ENCODE results near the gene XRRA1.
"Not testable (repeated sequence)": the region's sequence is repeated elsewhere in the genome, so short reads cannot be mapped to it uniquely, and the experiment has no call there.

The XRRA1 gene

DNA sequence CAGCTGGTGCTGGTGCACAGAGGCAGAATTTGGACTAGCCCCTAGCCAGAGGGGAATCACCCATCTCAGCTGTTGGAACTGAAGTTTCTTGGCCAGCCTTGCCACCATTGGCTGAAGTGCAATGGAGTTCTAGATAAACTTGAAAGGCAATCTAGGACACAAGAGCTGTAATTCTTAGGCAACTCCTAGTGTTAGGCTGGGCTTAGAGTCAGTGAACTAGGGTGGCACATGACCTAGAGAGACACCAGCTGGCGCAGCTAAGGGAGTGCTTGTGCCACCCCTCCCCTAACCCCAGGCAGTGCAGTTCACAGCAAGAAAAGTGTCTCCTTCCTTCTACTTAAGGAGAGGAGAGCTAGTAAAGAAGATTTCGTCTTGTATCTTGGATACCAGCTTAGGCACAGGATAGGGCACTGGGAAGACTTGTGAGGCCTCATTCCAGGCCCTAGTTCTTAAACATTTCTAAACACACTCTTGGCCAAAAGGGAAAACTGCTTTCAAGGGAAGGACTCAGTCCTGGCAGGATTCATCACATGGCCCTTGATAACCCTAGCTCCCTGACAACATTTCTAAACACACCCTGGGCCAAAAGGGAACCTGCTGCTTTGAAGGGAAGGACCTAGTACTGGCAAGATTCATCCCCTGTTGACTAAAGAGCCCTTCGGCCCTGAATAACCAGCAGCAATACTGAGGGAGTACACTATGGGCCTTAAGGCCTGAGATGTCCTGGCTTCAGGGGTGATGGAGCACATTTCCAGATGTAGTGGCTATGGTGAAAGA, 53.4 kb downstream of the XRRA1 start:
- DNase-seq: no peak

DNA sequence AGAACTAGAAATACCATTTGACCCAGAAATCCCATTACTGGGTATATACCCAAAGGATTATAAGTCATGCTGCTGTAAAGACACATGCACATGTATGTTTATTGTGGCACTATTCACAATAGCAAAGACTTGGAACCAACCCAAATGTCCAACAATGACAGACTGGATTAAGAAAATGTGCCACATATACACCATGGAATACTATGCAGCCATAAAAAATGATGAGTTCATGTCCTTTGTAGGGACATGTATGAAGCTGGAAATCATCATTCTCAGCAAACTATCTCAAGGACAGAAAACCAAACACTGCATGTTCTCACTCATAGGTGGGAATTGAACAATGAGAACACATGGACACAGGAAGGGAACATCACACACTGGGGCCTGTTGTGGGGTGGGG, 55.9 kb downstream of the XRRA1 start:
- DNase-seq: not testable (repeated sequence)

DNA sequence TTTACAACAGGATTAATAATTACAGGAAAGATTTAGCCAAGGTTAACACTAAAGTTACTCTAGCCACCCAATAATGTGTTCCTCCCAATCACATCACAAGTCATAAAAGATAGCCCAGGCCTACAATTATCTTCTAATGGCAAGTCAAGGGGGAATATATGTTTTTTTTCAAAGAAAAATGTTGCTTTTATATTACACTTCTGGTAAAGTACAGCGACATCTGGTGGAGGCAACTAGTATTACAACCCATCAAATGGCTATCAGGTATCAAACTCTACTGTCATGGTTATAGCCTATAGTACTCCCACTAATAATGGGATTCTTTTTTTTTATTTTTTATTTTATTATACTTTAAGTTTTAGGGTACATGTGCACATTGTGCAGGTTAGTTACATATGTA, 71.8 kb downstream of the XRRA1 start:
- DNase-seq: peak; percentile 79

DNA sequence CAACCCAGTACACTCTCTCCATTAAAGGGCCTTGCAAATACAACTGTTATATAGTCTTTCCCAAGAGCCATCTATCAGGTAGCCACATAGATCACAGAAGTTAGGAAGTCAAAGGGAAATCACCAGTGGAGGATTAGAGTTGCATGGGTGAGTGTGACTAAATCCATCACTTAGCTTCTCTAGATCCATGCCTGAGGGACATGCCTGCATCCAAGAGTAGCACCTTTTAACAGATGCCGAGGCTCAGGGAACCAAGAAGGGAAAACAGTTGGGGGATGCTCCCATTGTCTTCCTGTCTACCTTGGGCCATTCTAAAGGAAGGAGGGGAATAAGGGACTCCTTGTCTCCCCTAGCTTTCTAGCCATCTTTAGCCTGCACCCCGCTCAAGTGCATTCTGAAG, 77.9 kb downstream of the XRRA1 start:
- DNase-seq: peak; percentile 46

DNA sequence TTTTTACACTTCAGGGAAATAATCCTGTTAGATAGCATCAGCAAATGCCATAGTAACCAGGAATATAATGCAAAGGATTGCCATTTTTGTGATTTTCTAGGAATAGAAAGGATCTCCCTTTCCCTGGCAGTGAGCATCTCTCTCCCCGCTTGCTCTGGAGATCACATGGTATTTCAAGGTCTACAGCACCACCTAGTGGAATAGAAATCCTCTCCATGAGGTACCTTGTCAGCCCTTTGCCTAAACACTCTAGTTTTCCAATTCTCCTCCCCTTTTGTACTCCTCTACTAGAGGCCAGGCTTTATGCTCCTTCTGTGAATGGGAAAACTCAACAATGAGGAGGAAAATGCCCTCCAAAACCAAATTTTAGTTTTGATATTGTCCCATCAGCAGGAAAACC, 78.4 kb downstream of the XRRA1 start:
- peak; percentile 89 for DNase-seq

DNA sequence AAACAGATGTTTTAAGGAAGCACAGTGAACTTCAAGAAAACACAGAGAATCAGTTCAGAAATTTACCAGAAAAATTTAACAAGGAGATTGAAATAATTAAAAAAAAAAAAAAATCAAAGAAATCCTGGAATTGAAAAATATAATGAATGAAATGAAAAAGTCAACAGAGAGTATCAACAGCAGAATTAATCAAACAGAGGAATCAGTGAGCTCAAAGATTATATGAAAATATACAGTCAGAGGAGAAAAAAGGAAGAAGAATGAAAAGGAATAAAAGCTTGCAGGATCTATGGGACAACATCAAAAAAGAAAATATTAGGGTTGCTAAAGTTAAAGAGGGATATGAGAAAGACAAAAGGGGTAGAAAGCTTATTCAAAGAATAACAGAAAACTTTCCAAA, 82.3 kb downstream of the XRRA1 start:
- DNase-seq: no peak

DNA sequence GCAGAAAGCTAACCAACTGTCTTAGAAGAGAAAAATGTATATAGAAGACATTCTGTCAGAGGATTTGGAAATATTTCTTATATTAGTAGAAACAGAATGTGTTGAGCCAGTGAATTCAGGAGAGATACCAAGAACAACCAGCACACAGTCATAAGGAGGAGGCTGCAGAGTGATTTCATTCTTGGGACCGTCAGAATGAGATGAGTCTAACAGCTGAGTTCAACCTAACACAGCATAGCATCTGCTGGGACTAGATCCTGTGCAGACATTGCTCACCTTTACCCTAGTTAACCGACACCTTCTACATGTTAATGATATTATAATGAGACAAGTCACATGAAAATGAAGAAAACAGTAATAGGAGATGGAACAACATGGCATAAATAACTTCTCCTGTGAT, 85.5 kb downstream of the XRRA1 start:
- no peak for DNase-seq

DNA sequence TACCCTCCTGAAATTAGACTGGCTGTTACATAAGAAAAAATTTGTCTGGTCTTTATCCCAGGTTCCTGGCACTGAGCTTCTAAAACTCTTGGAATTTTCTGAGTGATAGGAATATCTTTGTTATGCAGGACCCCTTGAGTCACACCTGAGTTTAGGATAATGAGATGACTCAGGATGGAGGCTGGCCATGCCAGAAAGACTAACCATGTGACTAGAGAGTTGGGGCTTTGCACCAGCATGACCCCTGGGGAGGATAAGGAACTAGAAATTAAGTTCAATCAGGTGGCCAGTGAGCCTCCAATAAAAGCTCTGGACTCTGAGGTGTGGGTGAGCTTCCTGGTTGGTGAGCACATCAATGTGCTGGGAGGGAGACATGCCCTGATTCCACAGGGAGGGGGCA, 88.1 kb downstream of the XRRA1 start:
- DNase-seq: no peak

DNA sequence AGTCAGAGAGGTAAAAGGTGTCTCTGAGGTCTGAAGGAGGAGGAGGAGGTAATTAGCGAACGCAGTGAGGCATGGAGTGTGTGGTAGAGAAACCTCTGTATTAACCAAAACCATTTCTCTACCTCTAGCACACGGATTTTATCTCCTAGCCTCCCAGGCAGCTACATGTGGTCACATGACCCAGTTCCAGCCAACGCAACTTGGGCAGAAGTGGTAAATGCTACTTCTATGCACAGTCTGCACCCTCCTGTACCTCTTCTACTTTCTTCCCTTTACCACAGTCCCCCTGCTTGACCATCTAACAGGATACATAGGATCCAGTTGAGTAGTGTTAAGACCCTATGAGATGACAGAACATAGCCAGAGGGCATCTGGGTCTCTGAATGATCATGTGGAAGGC, 95.7 kb downstream of the XRRA1 start:
- no peak for DNase-seq

DNA sequence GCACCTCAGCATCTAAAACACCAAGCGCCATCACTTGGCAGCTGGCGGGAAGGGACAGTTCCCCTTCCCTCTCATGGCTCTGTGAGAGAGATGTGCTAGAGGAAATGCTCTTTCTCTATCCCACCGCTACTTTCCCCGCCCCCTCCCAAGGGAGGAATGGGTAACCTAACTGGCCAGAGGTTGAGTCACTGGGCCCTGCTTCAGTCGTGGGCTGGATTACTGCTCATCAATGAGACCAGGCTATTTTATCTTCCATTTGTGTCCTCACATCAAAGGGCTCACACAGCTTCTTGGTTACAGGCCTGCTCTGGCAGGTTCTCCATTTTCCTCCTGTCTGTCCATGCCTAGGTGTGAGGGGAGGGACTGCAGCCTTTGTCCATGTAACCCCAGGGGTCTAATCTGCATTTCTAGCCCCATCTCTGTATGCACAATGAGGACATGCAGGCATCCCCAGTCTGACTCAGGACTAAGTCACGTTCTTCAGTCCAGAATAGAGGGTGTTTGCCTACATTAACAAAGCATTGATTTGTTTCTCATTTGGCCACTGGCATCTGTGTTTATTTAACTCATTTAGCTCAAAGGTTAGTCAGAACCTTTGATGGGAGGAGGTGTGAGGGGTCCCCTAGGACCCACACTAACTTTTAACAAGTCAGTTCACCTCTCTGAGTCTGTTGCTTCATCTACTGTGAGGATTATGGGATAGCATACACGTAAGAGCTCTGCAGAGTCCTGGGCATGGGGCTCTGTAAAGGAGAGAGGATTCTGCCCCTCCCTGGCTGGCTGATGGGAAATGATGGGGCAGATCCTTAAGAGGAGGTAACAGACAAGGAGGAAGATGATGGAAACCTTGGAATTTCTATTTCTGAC, 99.1 kb downstream of the XRRA1 start:
- no peak for DNase-seq

DNA sequence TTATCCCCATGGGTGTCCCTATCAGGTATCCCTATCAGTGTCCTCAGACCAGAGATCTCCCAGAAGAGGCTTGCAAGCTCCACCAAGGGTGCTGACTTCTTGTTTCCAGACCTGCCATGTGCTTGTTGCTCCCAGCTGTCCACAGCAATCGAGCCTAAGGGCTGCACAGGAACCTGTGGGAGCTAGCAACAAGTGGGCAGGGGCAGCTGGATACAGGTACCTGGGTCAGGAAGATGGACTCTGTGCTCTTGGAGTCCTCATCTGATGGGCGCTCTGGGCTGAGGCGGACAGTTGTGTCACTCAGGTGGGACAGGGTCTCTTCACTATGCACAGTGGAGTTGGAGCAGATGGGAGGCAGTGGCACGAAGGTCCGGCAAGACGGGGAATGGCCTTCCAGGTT, 101.0 kb downstream of the XRRA1 start:
- no peak for DNase-seq

DNA sequence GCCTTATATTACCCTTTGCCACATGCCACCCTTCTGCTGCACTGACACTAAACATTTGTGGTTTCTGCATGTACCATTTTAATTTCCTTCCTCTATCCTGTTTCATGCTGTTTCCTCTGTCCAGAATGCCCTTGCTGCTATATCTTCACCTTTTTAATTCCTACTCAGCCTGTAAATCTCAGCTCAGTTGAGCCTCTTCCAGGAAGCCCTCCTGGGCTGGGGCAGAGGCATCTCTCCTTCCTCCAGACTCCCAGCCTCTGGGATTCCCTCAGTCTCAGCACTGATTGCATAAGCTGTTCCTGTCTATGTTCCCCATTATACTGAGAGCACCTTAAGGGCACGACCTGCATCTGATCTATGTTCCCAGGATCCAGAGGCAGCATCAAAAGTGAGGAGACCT, 101.5 kb downstream of the XRRA1 start:
- DNase-seq: no peak

DNA sequence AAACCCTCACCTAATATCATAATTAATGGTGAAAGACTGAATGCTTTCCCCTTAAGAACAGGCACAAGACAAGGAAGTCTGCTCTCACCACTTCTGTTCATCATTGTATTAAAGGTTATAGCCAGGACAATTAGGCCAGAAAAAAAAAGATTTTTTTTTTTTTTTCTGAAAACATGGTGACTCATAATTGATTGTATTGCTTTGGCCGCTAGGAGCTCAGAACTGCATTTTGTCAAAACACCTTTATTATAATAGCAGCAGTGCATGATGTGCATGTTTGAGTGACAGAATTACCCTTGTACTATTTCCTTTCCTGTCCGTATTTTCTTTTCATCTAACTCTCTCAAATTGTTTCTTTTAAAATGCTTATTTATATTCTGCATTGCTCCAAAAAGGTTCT, 102.1 kb downstream of the XRRA1 start:
- peak; percentile 65 for DNase-seq

DNA sequence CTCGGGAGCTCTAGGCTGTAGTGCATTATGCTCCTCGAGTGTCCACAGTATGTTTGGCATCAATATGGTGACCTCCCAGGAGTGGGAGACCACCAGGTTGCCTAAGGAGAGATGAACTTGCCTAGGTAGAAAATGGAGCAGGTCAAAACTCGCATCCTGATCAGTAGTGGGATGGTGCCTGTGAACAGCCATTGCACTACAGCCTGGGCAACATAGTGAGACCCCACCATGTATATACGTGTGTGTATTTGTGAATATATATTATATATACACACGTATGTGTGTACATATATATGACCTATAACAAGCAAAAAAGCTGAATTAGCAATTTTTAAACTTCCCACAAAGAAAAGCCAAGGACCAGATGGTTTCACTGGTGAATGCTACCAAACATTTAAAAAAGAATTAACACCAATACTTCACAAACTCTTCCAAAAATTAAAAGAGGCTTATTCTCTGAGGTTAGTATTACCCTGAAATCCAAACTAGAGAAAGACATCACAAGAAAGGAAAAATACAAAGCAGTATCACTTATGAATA, 102.8 kb downstream of the XRRA1 start:
- no peak for DNase-seq

DNA sequence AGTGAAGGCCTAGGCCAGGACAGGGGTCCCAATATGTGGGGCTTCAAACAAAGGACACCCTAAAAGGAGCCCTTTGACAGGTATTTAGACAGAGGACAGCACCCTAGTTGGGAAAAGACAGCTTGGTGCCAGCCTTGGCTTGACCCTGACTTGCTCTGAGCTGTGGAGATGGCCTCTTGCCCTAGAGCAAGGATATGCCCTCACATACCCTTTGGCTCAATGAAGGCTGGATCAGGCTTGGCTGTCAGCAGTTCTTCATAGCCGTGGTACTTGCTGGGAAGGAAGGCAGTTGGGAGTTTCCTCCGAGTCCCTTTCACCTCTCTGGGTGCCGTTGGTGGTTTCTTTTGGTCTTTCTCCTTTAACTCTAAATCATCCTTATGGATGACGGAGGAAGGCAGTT, 104.0 kb downstream of the XRRA1 start:
- no peak for DNase-seq

DNA sequence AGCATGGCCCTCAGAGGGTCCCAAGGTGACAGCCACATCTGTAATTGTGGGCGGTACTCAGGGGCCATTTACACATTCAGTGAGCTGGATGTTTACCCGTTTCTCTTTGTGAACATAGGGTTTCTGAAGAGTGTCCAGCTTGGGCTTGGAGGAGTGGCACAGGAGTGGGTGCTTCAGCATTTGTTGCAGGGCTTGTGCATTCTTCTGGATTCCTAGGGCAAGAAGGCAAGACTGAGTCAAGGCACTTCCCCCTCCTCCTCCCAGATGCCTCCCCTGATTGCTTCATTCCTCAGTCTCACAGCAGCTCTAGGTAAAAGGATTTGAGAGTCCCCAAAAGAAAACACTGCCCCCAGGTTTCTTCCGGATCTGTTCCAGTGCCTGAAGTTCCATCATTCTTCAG, 104.8 kb downstream of the XRRA1 start:
- no peak for DNase-seq

DNA sequence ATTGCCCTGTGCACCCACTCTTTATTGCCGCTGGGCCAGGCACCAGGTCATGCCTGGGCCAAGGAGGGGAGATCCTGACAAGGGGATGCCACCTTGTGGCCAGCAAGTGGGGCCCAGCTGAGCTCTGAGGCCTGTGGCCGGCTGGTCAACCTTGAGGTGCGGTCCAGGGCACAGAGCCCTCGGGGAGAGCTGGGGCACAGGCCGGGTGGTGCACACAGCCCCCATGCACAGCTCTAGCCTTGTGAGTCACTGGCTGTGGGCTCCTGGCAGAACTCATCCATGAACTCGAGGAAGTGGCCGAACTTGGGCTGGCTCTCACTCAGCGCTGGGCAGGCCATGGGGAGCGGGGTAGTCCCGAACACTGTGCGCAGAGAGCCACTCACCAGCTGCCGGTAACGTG, 105.9 kb downstream of the XRRA1 start:
- no peak for DNase-seq

DNA sequence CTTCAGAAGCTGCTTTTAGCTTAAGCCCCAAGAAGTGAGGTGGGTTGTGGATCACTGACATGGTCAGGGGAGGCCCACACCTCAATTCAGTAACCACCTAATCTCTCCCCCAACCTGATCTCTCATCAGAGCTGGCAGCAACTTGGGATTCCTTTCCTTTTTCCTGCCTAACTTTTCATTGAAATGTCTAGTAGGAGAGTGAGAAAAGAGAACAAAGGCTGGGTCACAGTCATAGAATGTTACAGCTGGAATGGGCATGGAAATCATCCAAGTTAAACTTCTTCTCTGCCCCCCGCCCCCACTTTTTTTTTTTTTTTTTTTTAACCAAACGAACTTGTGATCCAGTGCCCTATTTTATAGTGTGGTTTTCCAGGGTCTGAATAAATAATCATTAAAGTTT, 108.4 kb downstream of the XRRA1 start:
- no peak for DNase-seq

DNA sequence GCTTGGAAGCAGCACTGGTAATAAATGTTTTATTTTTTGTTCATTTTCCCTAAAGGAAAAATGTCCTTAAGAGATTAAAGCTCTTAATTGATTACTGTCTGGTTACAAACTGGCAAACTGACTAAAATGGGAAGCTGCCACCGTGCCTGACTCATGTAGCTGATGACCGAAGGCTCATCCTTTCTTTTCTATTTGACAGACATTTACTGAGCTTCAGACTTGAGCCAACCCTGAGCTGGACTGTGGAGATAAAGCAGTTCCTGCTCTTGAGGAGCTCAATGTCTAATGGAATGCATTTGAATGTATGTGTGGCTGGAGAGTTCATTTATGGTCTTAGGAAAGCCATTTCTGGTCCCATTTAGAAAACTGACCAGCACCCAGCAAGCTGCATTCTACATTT, 108.9 kb downstream of the XRRA1 start:
- DNase-seq: no peak

DNA sequence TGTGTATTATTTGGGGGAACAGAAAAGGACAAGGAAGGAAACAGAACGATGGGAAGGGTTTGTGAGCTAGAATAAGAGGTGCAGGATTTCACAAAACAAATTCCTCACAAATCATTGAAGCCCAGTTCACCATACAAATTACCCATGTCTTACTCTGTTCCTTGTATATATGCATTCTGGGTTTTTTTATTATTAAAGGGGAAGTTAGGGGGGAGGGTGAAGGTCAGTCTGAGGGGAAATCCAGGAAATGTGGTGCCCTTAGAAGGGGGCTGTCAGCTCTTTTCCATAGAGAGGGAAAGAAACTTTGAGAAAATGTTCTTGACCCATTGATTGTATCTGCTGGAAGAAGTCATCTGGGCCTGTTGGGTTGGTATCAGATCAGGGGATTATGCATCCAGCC, 109.4 kb downstream of the XRRA1 start:
- no peak for DNase-seq

DNA sequence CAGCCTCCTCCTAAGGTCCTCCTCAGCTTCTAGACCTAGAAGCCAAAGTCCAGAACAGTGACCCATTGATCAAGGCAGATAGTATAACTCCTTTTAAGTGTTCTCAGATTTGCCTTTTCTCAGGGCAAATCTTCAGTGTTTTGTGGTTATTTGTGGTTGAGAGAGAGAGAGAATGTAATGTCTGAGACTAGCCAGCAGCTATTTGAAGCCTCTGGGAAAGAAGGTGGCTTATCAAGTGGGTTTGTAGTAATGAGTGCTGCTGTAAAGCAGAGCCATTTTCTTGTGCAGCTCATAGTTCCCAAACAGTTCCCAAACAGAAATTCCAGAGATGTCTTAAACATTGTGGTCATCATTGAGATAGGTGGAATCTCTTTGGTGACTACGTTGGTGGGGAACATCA, 110.7 kb downstream of the XRRA1 start:
- no peak for DNase-seq

DNA sequence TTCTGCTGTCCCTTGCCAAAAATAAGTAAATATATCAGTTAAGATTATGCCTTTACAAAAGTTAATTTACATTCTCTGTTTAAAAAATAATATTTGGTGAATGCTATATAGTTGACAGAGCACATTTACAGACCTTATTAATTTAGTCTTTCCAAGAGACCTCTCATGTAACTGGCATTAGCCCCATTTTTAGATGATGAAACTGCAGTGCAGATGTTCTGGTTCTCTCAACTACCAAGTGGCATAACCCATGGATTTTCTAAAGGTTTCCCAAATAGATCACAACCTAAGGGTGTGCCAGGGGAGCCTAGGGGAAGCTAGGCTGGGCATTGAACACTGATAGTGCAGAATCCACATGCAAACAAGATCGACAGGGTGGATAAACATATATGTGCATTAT, 111.7 kb downstream of the XRRA1 start:
- no peak for DNase-seq

DNA sequence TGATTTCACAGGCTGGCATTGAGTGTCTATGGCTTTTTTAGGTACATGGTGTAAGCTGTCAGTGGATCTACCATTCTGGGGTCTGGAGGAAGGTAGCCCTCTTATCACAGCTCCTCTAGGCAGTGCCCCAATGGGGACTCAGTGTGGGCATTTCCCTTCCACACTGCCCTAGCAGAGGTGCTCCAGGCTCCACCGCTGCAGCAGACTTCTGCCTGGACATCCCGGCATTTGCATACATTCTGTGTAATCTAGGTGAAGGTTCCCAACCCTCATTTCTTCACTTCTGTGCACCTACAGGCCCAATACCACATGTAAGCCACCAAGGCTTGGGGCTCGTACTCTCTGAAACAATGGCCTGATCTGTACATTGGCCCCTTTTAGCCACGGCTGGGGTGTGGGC, 122.0 kb downstream of the XRRA1 start:
- peak; percentile 59 for DNase-seq

DNA sequence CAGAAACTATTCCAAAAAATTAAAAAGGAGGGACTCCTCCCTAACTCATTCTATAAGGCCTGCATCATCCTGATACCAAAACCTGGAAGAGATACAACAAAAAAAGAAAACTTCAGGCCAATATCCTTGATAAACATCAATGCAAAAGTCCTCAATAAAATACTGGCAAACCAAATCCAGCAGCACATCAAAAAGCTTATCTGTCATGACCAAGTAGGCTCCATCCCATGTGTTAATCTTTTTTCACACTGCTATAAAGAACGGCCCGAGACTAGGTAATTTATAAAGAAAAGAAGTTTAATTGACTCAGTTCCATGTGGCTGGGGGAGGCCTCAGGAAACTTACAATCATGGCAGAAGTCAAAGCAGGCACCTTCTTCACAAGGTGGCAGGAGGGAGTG, 123.3 kb downstream of the XRRA1 start:
- DNase-seq: not testable (repeated sequence)
